ENCODE measurements around the gene L3MBTL3.

Gene L3MBTL3

GRCh38 chr6:130187335-130188206 lies 169.2 kb downstream of the L3MBTL3 start:
- no peak for DNase-seq

GRCh38 chr6:130188207-130188899 lies 170.0 kb downstream of the L3MBTL3 start:
- DNase-seq, result no peak

- DNase-seq, result no peak
Measured at GRCh38 chr6:130189531-130190397, 171.4 kb downstream of the L3MBTL3 start.
